OCI-LY1 (cell line): ENCODE data around the gene NNT.

ENCODE experiments used
- H2AFZ ChIP-seq: fragments of 200-600 bp; sonication (generic), shearing (Covaris generic); 2 replicates; pipeline ENCODE4 v1.6.0; 2014; ENCODE audit warnings: antibody characterized with exemption, mild to moderate bottlenecking, low read length
- H3F3A ChIP-seq: fragments of 200-600 bp; sonication (generic), shearing (Covaris generic); 2 replicates; pipeline ENCODE4 v1.6.0; 2014; ENCODE audit warnings: mild to moderate bottlenecking, antibody characterized with exemption, low read length, moderate library complexity; ENCODE audit not compliant: insufficient read depth
- H3K27ac ChIP-seq: fragments of 200-600 bp; sonication (generic); 2 replicates; pipeline ENCODE4 v1.5.1; 2014; ENCODE audit warnings: low read length, mixed run types, mild to moderate bottlenecking, low read depth; ENCODE audit not compliant: poor library complexity, severe bottlenecking
- H3K27me3 ChIP-seq: fragments of 200-600 bp; sonication (generic); 2 replicates; pipeline ENCODE4 v1.6.0; 2014; ENCODE audit warnings: antibody characterized with exemption, mild to moderate bottlenecking, low read length, moderate library complexity; ENCODE audit not compliant: insufficient read depth
- H3K36me3 ChIP-seq: fragments of 200-600 bp; sonication (generic); 2 replicates; pipeline ENCODE4 v1.6.1; 2014; ENCODE audit warnings: mild to moderate bottlenecking, antibody characterized with exemption, low read length, moderate library complexity, mixed read lengths; ENCODE audit not compliant: insufficient read depth
- H3K4me1 ChIP-seq: fragments of 200-600 bp; sonication (generic); 2 replicates; pipeline ENCODE4 v1.5.1; 2014; ENCODE audit warnings: mild to moderate bottlenecking, low read length, moderate library complexity; ENCODE audit not compliant: insufficient read depth, severe bottlenecking
- H3K4me2 ChIP-seq: fragments of 200-600 bp; sonication (generic), shearing (Covaris generic); 2 replicates; pipeline ENCODE4 v1.6.1; 2014; ENCODE audit warnings: low read length
- H3K4me3 ChIP-seq: fragments of 200-600 bp; sonication (generic); 2 replicates; pipeline ENCODE4 v1.5.1; 2014; ENCODE audit warnings: low read length, low read depth, mild to moderate bottlenecking, mixed read lengths; ENCODE audit not compliant: poor library complexity, severe bottlenecking
- H3K79me2 ChIP-seq: fragments of 200-600 bp; shearing (Covaris generic); 2 replicates; pipeline ENCODE4 v1.6.1; 2016; ENCODE audit warnings: mixed run types, low read length, mixed read lengths; ENCODE audit not compliant: insufficient read depth
- H3K9ac ChIP-seq: fragments of 200-600 bp; sonication (generic), shearing (Covaris generic); 2 replicates; pipeline ENCODE4 v1.6.1; 2014; ENCODE audit warnings: mild to moderate bottlenecking, low read length, mixed read lengths
- H3K9me2 ChIP-seq: fragments of 200-600 bp; sonication (generic), shearing (Covaris generic); 2 replicates; pipeline ENCODE4 v1.6.1; 2014; ENCODE audit warnings: low read depth, mild to moderate bottlenecking, low read length, mixed read lengths
- H3K9me3 ChIP-seq: fragments of 200-600 bp; shearing (Covaris generic); 2 replicates; pipeline ENCODE4 v1.6.1; 2014; ENCODE audit warnings: low read length, mixed read lengths
- H4K20me1 ChIP-seq: fragments of 200-600 bp; sonication (generic), shearing (Covaris generic); 2 replicates; pipeline ENCODE4 v1.6.0; 2016; ENCODE audit warnings: mild to moderate bottlenecking, low read length; ENCODE audit not compliant: insufficient read depth
- EZH2 ChIP-seq: fragments of 200-600 bp; sonication (generic), shearing (Covaris generic); IDR thresholded peaks from 2 replicates; pipeline ENCODE4 v1.8.0; 2017; ENCODE audit warnings: borderline replicate concordance, mixed run types, mild to moderate bottlenecking, antibody characterized with exemption, low read length, moderate library complexity, mixed read lengths
- TF ChIP-seq, protein P1 (sequence below): fragments of 200-600 bp; sonication (generic), shearing (Covaris generic); IDR thresholded peaks from 2 replicates; pipeline ENCODE4 v1.5.1; 2017; ENCODE audit warnings: mild to moderate bottlenecking, antibody characterized with exemption, low read length, moderate library complexity, mixed read lengths

The NNT gene

DNA sequence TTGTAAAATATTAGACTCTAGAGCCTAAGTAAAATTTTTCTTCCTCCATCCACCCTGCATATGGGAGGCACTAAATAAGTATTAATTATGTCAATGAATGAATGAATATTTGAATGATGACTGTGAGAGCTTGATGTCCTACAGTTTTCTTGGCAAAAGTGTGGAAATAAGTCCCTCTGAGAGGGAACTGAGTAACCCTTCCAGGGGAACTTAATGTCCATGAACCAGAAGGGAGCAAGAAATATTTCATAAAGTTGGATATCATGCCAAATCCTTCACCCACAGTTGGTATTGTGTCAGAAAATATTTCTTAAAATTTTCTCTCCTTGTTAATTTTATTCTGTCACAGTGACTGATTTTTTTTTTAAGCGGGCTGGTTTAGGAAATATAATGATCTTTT is 36.6 kb downstream of the NNT start:
- H3K27ac ChIP-seq: no peak overlapping the region
- no peak overlapping the region for H3K4me3 ChIP-seq
- H3K36me3 ChIP-seq: peaks cover 26% of the 10 kb centered on the region
- no peaks in the 10 kb centered on the region for H3K79me2 ChIP-seq
- no peak overlapping the region for H2AFZ ChIP-seq
- no peak overlapping the region for H3K4me2 ChIP-seq
- H3K27me3 ChIP-seq: no peaks in the 10 kb centered on the region
- no peaks in the 10 kb centered on the region for H3F3A ChIP-seq
- no peak for TF ChIP-seq EZH2
- TF ChIP-seq, protein P1, sequence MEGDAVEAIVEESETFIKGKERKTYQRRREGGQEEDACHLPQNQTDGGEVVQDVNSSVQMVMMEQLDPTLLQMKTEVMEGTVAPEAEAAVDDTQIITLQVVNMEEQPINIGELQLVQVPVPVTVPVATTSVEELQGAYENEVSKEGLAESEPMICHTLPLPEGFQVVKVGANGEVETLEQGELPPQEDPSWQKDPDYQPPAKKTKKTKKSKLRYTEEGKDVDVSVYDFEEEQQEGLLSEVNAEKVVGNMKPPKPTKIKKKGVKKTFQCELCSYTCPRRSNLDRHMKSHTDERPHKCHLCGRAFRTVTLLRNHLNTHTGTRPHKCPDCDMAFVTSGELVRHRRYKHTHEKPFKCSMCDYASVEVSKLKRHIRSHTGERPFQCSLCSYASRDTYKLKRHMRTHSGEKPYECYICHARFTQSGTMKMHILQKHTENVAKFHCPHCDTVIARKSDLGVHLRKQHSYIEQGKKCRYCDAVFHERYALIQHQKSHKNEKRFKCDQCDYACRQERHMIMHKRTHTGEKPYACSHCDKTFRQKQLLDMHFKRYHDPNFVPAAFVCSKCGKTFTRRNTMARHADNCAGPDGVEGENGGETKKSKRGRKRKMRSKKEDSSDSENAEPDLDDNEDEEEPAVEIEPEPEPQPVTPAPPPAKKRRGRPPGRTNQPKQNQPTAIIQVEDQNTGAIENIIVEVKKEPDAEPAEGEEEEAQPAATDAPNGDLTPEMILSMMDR: no peak
- no peaks in the 10 kb centered on the region for H3K9me3 ChIP-seq
- H4K20me1 ChIP-seq: no peaks in the 10 kb centered on the region
- no peak overlapping the region for H3K9ac ChIP-seq
- H3K9me2 ChIP-seq: no peaks in the 10 kb centered on the region
- H3K4me1 ChIP-seq: no peaks in the 10 kb centered on the region

DNA sequence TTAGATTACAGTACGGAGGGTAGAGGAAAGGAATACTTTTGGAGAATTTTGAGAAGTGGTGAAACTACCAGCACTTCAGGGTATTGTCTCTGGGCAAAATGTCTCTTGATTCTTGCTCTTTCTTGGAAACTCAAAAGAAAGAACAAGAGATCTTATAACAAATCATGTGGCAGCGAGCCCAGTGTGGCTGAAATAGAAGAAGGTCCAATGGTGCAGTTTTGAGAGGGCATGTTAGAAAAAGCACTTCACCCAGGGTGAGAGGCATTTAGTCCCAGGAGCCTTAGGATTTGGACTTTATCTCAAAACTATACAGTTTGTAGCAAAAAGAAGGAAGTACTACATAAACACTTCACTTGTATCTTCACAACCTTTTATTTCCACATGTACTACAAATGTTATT is 39.4 kb downstream of the NNT start:
- Histone ChIP-seq H4K20me1 (no peaks in the 10 kb centered on the region), H3K4me2 (no peak overlapping the region), H3K9ac (no peak overlapping the region), H3K27ac (no peak overlapping the region), H3K4me3 (no peak overlapping the region), H3K9me2 (no peaks in the 10 kb centered on the region), H3F3A (0 out of 2 replicates have a peak, but pooled peaks cover 2% of the 10 kb centered on the region), H3K36me3 (peaks cover 24% of the 10 kb centered on the region), H2AFZ (no peak overlapping the region), H3K9me3 (no peaks in the 10 kb centered on the region), H3K79me2 (no peaks in the 10 kb centered on the region), H3K27me3 (no peaks in the 10 kb centered on the region), H3K4me1 (no peaks in the 10 kb centered on the region)
- TF ChIP-seq, protein P1: no peak
- no peak for TF ChIP-seq EZH2

DNA sequence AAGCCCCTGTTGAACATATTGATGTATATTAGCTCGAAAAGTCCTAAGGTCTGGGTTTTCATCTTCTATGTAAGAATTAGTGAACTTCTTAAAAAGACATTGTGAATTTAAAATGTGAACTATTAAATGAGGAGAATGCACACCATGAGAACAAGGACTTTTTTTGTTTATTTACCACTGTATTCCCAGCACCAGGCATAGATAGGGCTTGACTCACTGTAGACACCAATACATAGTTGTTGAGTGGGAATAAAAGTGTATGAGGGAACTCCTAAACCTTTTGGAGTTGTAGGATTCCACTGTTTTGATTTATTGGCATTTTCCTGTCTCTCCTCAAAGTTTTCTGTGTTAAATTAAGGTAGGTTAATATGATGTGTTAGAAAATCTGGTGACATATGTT is 40.3 kb downstream of the NNT start:
- Histone ChIP-seq H3K27me3 (no peaks in the 10 kb centered on the region), H3K9me3 (no peaks in the 10 kb centered on the region), H3K9ac (no peak overlapping the region), H3K9me2 (no peaks in the 10 kb centered on the region), H3K4me2 (no peak overlapping the region), H3K79me2 (no peaks in the 10 kb centered on the region), H2AFZ (no peak overlapping the region), H4K20me1 (no peaks in the 10 kb centered on the region), H3K36me3 (peaks cover 27% of the 10 kb centered on the region), H3K4me1 (no peaks in the 10 kb centered on the region), H3K4me3 (no peak overlapping the region), H3K27ac (no peak overlapping the region), H3F3A (0 out of 2 replicates have a peak, but pooled peaks cover 2% of the 10 kb centered on the region)
- TF ChIP-seq, protein P1: no peak
- no peak for TF ChIP-seq EZH2
